OCI-LY3 (cell line): Measurements from ENCODE around the gene LRTM2.

Experiments
- H2AFZ ChIP-seq: fragments of 200-600, 300-600 bp; shearing (Covaris generic); 2 replicates; pipeline ENCODE4 v1.6.0; 2014; ENCODE audit warnings: antibody characterized with exemption, low read depth, low read length
- H3K27ac ChIP-seq: fragments of 200-600, 300-600 bp; sonication (generic); 2 replicates; pipeline ENCODE4 v1.5.1; 2014; ENCODE audit warnings: mild to moderate bottlenecking, low read length, moderate library complexity, mixed read lengths
- H3K27me3 ChIP-seq: fragments of 200-600, 300-600 bp; sonication (generic); 2 replicates; pipeline ENCODE4 v1.6.1; 2014; ENCODE audit warnings: low read depth, low read length, mixed read lengths
- H3K36me3 ChIP-seq: fragments of 200-600, 300-600 bp; sonication (generic); replicated peaks from 2 replicates; pipeline ENCODE3; 2014; ENCODE audit warnings: low read depth, low read length, mixed read lengths
- H3K4me1 ChIP-seq: fragments of 300-600, 200-600 bp; sonication (generic); 2 replicates; pipeline ENCODE4 v1.6.1; 2014; ENCODE audit warnings: low read length, mixed read lengths
- H3K4me2 ChIP-seq: fragments of 200-600, 300-600 bp; sonication (generic); 2 replicates; pipeline ENCODE4 v1.6.1; 2014; ENCODE audit warnings: low read length, mixed read lengths
- H3K4me3 ChIP-seq: fragments of 300-600, 200-600 bp; sonication (generic); 2 replicates; pipeline ENCODE4 v1.5.1; 2014; ENCODE audit warnings: antibody characterized with exemption, mild to moderate bottlenecking, low read length, moderate library complexity
- H3K79me2 ChIP-seq: fragments of 300-600, 200-600 bp; shearing (Covaris generic); 2 replicates; pipeline ENCODE4 v1.6.1; 2014; ENCODE audit warnings: mild to moderate bottlenecking, low read length, mixed read lengths
- H3K9ac ChIP-seq: fragments of 300-600, 200-600 bp; shearing (Covaris generic); 2 replicates; pipeline ENCODE4 v1.6.0; 2014; ENCODE audit warnings: mild to moderate bottlenecking, low read length, moderate library complexity
- H3K9me3 ChIP-seq: fragments of 200-600, 300-600 bp; shearing (Covaris generic); 2 replicates; pipeline ENCODE4 v1.6.1; 2014; ENCODE audit warnings: low read length, mixed read lengths; ENCODE audit not compliant: insufficient read depth
- H4K20me1 ChIP-seq: fragments of 200-600, 300-600 bp; sonication (generic); 2 replicates; pipeline ENCODE4 v1.6.1; 2016; ENCODE audit warnings: low read length, mixed read lengths; ENCODE audit not compliant: insufficient read depth
- EZH2phosphoT487 ChIP-seq: fragments of 200-600 bp; shearing (Covaris generic); IDR thresholded peaks from 2 replicates; pipeline ENCODE4 v1.6.1; 2018; ENCODE audit warnings: antibody characterized with exemption, mixed run types, low read depth
- TF ChIP-seq, protein P1 (sequence below): fragments of 200-600, 300-600 bp; sonication (generic); IDR thresholded peaks from 2 replicates; pipeline ENCODE4 v1.5.1; 2014; ENCODE audit warnings: antibody characterized with exemption, low read length, low read depth

Gene LRTM2

GRCh38 chr12:1797011-1797901 is 23.1 kb upstream of the LRTM2 start:
- Histone ChIP-seq H3K4me1 (peaks cover 13% of the 10 kb centered on the region), H4K20me1 (no peaks in the 10 kb centered on the region), H3K36me3 (no peaks in the 10 kb centered on the region), H3K9ac (peak overlapping the region; percentile 98), H3K4me2 (peak overlapping the region; percentile 97), H3K27me3 (no peaks in the 10 kb centered on the region), H3K27ac (peak overlapping the region; percentile 71), H3K79me2 (0 out of 2 replicates have a peak, but pooled peaks cover 4% of the 10 kb centered on the region), H2AFZ (peak overlapping the region; percentile 59; the same call in 1 of the 2 replicates), H3K9me3 (no peaks in the 10 kb centered on the region), H3K4me3 (peak overlapping the region; percentile 98)
- TF ChIP-seq, protein P1, sequence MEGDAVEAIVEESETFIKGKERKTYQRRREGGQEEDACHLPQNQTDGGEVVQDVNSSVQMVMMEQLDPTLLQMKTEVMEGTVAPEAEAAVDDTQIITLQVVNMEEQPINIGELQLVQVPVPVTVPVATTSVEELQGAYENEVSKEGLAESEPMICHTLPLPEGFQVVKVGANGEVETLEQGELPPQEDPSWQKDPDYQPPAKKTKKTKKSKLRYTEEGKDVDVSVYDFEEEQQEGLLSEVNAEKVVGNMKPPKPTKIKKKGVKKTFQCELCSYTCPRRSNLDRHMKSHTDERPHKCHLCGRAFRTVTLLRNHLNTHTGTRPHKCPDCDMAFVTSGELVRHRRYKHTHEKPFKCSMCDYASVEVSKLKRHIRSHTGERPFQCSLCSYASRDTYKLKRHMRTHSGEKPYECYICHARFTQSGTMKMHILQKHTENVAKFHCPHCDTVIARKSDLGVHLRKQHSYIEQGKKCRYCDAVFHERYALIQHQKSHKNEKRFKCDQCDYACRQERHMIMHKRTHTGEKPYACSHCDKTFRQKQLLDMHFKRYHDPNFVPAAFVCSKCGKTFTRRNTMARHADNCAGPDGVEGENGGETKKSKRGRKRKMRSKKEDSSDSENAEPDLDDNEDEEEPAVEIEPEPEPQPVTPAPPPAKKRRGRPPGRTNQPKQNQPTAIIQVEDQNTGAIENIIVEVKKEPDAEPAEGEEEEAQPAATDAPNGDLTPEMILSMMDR, result peak; percentile 18; the same call in 1 of the 2 replicates
- TF ChIP-seq EZH2phosphoT487, result no peak

DNA sequence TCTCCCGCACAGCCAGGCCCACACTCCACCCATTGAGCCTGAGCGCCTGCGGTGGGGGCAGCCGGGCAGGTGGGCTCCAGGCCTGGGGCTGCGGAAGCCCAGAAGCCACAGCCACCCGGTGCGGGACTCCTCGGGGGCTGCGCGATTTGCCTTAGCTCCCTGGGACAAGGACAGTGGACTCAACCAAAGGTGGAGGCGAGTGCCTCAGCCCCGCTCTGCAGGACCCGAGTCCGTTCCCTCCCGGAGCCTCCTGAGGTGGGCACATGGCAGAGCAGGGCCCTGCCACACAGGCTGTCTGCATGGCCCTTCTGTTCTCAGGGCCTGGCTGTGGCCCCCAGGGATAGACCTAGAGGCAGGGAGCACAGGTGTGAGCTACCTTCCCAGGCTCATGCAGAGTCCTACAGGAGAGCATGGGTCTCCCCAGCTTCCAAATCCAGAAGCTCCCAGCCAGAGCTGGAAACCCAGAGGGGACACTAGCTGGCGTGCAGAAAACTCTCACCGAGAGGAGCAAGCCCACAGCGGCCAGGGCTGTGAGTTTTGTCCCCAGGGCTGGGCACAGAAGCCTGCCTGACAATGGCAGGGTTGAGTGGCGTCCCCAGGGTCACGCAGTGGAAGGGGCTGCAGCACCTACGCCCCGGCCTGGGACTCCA is 22.2 kb upstream of the LRTM2 start:
- no peaks in the 10 kb centered on the region for H4K20me1 ChIP-seq
- H3K9me3 ChIP-seq, result no peaks in the 10 kb centered on the region
- H3K9ac ChIP-seq, result peak overlapping the region; percentile 98; the same call in 1 of the 2 replicates
- H3K79me2 ChIP-seq, result 0 out of 2 replicates have a peak, but pooled peaks cover 4% of the 10 kb centered on the region
- H3K27me3 ChIP-seq, result no peaks in the 10 kb centered on the region
- peak overlapping the region; percentile 97 for H3K4me2 ChIP-seq
- no peak overlapping the region for H2AFZ ChIP-seq
- no peak overlapping the region for H3K27ac ChIP-seq
- no peak for TF ChIP-seq EZH2phosphoT487
- TF ChIP-seq, protein P1, result no peak
- peaks cover 13% of the 10 kb centered on the region for H3K4me1 ChIP-seq
- H3K4me3 ChIP-seq, result peak overlapping the region; percentile 98
- no peaks in the 10 kb centered on the region for H3K36me3 ChIP-seq

DNA sequence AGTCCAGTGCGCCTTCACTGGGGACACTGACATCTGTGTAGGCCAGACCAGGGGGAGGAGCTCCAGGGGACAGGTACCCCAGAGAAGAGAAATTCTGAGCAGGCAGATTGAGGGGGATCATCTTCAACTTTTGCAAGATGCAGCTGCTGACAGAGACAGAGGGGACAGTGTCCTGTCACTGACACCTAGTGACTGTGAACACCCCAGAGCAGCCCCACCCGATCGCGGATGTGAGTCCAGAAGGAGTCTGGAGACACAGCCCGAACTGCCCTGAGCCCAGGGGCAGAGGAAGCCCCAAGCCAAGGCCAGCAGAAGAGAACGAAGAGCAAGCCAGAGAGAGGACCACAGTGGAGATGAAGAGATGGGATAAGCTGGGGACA is 21.7 kb upstream of the LRTM2 start:
- H3K27ac ChIP-seq, result no peak overlapping the region
- TF ChIP-seq EZH2phosphoT487, result no peak
- TF ChIP-seq, protein P1, result no peak
- H3K4me1 ChIP-seq, result peaks cover 13% of the 10 kb centered on the region
- no peaks in the 10 kb centered on the region for H3K9me3 ChIP-seq
- no peaks in the 10 kb centered on the region for H4K20me1 ChIP-seq
- no peak overlapping the region for H3K4me3 ChIP-seq
- H2AFZ ChIP-seq, result no peak overlapping the region
- H3K27me3 ChIP-seq, result no peaks in the 10 kb centered on the region
- H3K4me2 ChIP-seq, result no peak overlapping the region
- H3K9ac ChIP-seq, result no peak overlapping the region
- no peaks in the 10 kb centered on the region for H3K36me3 ChIP-seq
- H3K79me2 ChIP-seq, result 0 out of 2 replicates have a peak, but pooled peaks cover 4% of the 10 kb centered on the region
